Muscle of back (tissue), 11 donors: Measurements from ENCODE around the gene NUP54. TPM values are rescaled to one million over a fixed set of nuclear protein-coding genes. Genes with fewer than 3 reads are reported as not detected.
A peak's percentile ranks its signal among the peaks of the same experiment; 100 is the strongest.

ENCODE experiments used
- DNase-seq, 3 donors: peaks; one replicate each; pipeline versions ENCODE4 v3.0.0 to v3.0.0-alpha.2; 2013
- polyA plus RNA-seq, 10 donors: library from polyadenylated mRNA; unstranded; fragments of 120-200 nt; gene quantifications; one replicate each; pipeline ENCODE4 v1.2.1, GENCODE V29; 2013; ENCODE audit not compliant: insufficient read length in 10 of 10

NUP54 gene
- polyA plus RNA-seq, 10 donors, result 28.7 to 67.6 (median 39.1) TPM

DNA sequence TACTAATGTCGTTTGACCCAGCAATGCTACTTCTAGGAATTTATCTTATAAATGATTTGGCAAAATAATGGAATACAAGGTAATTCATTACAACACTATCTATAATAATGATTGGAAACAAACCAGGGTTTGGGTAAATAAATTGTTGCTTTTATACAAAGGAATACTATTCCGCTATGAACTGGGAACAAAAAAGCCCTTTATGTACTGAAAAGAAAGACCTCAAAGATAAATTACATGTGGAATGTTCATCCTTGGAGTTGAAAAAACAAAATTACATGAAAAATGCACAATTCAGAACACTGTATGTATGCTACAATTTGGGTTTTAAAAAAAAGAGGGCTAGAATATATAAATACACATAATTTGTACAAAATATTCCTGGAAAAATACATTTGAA, 5.2 kb upstream of the NUP54 start:
- DNase-seq, result no peak

DNA sequence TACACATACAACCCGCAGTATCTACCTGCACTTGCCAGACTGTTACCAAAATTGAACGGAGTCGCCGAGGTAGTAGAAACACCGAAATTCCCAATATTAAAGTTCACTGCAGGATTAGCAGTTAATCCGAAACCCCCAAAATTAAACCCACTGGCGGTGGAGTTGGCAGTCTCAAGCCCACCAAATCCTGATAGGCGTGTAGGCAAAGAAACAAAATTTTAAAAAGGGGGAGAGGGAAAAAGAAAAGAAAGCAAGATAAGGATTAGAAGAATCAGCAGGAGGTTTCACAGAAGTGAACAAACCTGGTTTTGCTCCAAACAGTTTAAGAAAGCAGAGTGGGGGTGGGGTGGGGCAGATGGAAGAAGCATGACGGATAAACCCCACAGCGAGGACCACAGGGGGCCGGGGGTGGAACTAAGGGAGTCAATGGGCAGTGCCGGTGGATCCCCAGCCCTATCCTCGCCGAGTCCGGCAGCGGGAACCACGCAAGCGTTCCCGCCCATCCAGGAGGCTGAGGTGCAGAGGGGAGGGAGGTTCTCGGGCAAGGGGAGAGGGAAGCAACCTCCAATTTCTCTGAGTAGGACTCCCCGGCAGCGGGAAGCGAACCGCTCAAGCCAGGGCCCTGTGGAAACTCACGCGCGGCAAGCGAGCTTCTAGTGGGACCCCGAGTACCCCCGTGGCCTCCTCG, 599 bp downstream of the NUP54 start:
- DNase-seq, result peak; percentile 56 to 88 (median 65)

DNA sequence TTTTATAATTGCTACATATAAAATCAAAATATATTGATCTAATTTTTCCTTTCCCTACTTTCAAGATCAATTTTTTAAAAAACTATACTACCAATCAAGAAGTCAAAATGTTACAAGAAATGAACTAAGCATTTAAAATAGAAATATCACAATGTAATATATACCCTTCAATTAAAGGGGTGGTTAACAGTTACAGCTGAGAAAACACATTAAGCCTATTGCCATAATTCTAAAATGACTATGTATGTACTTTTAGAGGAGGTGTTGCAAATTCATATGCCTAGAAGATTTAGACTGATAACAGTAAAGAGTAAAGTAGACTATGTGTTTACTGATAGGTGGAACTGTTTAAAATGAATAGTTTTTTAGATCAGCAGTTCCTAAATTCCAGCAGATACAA, 3.7 kb downstream of the NUP54 start:
- DNase-seq, result no peak

DNA sequence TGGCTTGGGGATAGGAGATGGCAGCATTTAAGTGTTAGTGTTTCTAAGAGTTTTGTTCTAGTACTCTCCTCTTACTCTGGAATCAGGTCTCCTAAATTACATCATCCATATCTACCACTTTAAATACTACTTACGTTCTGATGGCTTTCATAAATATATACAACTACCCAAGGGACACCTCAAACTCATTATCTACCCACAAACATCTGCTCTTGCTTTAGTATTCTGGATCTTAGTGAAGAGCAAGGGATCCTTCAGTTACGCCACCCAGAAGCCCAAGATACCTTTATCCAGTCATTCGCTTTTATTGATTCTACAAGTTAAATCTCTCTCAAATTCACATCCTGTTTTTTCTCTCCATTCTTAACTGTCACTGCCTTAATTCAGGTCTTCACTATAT, 7.0 kb downstream of the NUP54 start:
- DNase-seq, result no peak

DNA sequence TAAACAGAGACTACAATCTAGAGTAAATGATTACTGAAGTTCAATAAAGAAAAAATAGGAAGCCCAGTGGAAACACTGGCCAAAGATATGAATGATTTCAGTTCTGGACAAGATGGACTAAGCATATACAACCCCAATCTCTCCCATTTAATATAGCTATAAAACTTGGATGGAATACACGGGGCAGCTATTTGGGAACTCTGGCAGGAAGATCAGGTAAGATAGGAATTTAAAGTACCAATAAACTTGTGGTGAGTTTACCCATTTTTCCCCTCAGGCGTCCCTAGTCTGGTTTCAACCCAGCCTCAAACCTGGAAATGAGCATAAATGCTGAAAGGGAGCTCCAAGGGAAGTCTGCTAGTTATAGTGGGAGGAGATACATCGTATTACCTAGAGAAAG, 20.4 kb downstream of the NUP54 start:
- DNase-seq, result no peak

DNA sequence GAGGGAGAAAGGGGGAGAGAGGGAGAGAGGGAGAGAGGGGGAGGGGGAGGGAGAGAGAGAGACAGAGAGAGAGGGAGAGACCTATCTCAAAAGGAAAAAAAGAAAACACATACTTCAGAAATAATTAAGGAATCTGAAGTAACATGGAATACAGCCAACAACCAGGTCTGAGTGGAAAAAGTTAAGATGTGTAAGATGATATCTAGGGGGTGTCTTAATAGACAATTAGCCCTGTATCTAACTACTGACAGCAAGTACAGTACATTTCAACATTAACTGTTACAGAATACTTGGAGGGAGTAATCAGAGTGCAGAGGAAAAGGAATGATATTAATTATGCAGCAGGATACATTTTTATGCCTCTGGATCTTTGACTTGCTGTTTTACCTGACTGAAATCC, 22.4 kb downstream of the NUP54 start:
- no peak for DNase-seq

DNA sequence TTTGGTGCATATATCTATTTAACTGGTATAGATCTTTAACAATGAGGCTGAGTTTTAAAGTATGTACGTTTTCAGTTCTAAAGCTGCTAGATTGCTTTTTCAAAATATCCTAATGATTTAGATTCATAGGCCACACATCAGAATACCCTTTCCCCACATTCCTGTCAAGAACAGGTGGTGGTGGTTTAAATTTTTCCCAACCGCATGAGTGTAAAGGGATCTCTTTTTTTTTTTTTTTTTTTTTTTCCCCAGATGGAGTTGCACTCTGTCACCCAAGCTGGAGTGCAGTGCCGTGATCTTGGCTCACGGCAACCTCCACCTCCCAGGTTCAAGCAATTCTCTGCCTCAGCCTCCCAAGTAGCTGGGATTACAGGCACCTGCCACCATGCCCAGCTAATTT, 28.0 kb downstream of the NUP54 start:
- no peak for DNase-seq

DNA sequence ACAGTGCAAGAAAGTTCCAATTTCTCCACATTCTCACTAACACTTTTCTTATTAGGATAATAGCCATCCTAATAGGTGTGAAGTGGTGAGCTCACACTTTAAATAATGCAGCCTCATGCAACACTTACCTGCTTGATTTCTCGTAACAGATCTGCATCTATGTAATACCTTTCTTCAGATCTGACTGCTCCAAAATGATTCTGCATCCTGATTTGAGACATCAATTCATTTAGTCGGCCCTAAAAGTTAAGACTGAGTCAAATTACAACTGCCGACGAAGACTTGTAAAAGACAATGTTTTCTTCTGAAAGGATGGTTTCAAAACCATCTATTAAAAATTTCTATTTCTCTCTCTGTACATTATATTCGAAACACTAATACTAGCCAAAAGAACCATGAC, 30.7 kb downstream of the NUP54 start:
- no peak for DNase-seq

DNA sequence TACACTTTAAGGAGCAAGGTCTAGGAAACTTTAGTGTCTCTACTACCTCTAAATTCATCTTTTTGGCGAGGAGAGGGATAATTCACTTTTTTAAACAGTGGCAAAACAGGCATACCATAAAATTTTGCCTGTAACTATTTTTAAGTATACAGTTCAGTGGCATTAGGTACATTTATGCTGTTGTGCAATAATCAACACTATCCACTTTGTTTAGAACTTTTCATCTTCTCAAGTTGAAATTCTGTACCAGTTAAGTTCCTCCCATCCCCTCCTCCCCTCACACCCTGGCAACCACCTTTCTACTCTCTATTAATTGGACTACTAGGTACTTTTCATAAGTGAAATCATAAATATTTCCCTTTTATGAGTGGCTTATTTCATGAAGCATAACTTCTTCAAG, 31.4 kb downstream of the NUP54 start:
- no peak for DNase-seq

DNA sequence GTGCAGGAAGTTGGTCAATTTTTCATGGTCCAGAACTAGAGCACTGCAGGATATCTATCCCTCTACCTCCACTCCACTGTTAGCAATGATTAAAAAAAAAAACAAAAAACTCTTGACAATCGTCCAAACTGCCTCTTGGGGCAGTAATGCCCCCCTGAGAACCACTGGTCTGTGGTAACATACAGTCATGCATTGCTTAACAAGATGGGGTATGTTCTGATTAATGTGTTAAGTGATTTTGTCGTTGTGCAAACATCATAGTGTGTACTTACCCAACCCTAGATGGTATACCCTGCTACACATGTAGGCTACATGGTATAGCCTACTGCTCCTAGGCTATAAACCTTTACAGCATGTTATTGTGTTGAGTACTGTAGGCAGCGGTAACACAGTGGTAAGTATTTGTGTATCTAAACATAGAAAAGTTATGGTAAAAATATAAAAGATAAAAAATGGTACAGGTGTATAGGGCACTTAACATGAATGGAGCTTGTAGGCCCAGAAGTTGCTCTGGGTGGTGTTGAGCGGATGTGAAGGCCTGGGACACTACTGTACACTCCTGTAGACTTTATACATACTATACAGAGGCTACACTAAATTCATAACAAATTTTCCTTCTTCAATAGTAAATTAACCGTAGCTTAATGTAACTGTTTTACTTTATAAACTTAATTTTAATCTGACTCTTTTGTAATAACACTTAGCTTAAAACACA, 39.6 kb downstream of the NUP54 start:
- no peak for DNase-seq

DNA sequence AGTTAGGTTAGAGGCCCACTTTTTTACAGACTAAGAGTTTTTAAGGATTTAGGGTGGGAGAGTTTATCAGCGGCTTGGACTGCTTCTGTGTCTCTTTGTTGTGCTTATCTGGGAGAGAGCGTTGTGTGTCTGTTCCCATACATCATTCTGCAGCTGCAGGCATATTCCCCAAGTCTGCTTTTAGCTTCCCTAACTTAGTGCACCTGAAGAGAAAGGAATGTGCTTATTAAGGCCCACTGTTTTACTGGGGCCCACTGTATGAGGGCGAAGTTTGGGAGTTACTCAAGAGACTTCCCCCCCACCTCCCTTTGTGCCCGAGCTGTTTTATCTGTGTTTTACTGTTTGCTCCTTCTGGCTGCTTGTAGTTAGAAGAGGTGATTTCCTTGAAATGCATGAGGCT, 41.8 kb downstream of the NUP54 start:
- no peak for DNase-seq

DNA sequence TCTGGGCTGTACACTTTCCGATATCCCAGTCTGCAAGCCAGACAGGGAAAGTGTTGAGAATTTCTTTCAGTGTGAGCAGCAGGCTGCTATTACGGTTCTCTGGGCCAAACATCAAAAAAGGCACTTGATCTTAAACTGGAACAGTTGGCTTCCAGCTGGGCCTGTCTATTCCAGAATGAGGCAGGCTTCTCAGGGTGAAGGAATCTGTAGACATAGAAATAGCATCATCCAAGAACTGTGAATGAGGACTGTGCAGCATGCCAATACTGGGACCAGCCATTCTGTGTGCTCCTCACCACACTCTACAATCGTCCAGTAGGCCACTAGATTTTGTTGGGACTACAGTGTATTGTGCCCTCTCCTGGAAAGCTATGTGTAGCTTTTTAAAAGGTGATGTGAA, 42.5 kb downstream of the NUP54 start:
- DNase-seq, result peak; percentile 17 to 42 (median 32)

DNA sequence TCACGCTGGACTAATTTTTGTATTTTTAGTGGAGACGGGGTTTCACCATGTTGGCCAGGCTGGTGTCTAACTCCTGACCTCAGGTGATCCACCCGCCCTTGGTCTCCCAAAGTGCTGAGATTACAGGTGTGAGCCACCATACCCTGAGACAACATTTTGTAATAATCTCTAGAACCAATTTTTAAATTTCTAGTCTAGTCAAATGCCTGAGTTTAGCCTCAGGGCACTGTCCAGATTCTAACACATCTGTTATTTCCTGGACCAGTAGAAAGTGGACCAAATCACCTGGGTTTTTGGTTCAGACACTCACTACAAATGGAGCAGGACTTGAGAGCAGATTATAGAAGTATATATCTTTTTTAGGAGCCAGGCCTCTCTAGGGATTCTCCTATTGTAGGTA, 52.1 kb downstream of the NUP54 start:
- no peak for DNase-seq

DNA sequence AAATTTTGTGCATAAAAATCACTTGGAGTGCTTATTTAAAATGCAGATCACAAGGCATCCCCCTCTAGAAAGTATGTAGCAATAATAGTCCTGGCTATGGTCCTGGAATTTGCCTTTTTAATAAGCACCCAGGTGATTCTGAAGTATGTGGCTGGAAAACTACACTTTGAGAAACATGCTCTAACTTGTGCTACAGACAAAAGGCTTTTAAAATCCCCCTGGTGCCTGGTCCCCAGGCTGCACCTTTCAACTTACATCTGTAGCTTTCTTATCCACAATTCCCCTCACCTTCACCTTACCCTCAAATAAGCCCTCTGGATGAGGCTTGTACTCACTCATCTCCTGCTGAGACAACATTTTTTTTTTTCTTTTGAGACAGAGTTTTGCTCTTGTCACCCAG, 52.6 kb downstream of the NUP54 start:
- no peak for DNase-seq

DNA sequence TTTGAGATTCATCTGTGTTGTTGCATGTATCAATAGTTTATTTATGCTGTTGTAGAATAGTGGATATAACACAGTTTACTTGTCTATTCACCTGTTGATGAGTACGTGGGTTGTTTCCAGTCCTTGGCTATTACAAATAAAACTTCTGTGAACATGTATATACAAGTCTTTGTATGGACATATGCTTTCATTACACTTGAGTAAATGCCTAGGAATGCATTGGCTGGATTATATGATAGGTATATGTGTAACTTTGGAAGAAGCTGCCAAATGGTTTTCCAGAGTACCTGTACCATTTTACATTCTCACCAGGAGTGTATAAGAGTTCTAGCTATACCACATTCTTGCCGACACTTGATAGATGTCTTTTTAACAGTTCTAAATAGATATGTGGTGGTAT, 57.1 kb downstream of the NUP54 start:
- DNase-seq, result no peak

DNA sequence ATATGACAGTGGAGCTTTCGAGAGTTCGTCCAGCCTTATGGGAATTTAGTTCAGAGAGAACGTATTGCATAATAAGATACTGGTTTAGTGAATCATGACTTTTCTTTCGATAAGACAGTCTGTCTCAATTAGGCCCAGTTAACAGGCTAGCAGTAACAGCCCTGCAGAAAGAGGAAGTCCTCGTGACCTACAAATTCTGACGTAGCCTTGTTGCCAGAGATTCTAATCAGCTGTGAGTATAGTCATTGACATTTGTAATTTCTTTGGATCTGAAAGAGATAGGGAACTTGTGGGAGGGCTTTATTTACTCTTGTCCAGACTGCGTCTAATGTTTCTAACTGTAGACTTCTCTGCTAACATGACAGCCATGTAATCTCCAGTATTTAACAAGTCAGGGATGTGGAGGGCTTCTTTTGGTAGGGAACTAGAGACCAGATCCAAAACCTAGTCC, 57.9 kb downstream of the NUP54 start:
- DNase-seq, result peak in 1 of 3 donors; percentile 25

DNA sequence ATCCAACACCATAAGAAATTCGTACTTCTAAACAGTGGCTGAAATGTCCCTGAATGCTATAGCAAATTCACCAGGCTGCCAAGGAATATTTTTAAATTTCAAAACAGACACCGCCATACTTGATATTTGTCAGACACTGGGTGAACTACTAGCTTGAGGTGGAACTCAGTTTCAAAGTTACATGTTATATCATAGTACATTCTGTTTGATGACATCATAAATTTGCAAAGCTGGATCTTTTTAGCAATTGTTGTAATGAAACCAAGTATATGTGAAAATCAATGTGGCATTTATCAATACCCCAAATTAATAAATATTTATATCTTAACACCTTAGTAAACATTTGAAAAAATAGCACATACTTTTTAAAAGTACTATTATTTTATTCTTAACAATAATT, 59.5 kb downstream of the NUP54 start:
- no peak for DNase-seq

DNA sequence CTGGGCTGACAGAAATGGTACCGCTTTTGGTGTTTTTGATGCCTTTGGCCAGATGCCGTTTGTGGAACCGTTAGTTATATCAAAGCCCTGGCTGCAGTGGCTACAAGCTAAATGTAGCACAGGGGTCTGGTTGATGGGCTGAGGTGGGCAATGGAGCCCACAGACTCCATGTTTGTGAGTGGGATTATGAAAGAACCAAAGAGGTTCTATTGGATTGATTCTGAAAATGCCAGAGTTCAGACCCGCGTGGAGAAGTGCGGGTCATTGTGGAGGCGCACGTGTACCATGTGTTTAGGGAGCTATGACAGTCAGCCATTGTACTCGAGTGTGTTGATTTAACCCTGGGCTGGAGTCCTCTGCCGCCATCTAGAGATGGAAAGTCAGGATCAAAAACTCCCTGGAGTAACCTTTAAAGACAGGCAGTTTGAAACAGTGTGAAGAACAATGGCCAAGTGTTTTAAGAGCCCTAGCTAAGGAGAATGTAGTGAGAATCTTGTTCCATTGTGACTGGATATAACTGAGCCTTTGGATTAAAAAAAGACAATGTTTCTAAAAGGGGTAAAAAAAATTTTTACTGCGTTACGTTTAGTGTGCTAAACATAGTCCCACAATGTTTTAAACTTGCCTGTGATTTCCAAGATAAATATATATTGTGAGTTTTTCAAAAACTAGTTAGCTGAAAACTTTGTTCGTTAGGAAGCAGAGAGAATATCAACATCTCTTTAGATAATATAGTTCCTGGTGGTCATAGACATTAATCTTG, 61.0 kb downstream of the NUP54 start:
- peak in 2 of 3 donors; percentile 30 to 47 for DNase-seq

DNA sequence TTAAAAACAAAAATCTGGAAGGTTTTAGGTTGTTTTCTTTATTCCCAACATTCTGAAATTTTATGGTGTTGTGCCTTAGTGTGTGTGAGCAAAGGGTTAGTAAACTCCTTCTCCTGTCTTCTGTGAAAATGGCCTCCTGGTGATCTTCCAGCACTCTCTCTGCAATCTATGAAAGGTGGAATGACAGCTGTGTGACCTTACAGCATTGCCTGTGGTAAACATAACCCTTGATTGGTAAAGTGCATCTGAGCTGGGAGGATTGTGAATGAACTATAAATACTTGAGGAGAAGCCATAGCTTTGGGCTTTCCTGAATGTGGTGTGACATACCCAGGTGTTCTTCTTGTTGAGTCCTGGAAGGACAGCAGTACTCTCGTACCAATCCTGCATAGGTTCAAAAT, 63.7 kb downstream of the NUP54 start:
- DNase-seq, result no peak

DNA sequence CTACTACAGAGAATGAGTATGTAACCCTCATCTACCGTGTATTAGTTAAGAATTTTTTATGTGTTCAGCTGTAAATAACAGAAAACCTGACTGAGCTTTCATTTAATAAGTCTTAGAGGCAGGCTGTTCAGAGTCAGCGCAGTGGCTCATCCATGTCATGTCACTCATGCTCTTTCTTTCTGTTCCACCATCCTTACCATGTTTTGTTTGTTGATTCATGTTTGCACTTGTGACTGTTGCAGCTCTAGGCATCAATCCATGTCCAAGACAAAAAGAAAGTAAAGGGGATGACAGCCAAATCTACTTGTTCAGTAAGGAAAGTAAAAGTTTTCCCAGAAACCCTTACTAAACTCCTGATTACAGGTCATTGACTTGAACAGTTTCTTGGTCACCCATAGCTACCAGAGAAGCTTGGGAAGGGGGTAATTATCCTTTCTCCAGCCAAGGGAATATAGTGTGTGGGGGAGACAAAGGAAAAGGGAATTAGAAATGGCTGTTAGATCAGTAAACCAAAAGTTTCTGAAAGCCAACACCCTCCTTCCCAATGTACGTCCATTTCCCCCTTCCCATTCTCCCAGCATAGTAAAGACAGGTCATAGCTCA, 64.7 kb downstream of the NUP54 start:
- DNase-seq, result no peak

DNA sequence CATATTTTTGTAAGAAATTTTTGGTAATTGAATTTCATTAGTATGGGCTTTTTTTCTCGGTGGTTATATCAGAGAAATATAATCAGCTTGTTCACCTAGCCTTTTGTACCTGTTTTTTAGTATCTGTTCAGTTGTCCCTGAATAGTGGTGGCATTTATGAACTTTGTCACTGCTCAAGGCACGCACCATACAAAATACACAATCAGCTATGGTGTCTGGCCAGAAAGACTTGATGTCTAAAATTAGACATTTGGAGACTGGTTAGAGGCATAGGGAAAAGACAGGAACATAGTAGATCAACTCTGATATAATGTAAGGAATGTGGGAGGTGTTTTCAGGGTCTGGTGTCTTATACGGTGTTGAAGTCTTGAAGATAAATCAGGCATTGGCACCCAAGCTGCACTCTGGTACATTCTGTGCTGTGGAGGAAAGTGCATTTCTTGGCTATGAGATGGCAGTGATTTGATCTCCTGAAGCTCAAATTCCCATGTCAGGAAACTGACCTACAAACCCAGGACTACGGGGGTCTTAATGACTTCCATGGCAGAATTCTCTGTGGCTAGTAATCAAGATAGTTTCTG, 70.1 kb downstream of the NUP54 start:
- DNase-seq, result no peak

DNA sequence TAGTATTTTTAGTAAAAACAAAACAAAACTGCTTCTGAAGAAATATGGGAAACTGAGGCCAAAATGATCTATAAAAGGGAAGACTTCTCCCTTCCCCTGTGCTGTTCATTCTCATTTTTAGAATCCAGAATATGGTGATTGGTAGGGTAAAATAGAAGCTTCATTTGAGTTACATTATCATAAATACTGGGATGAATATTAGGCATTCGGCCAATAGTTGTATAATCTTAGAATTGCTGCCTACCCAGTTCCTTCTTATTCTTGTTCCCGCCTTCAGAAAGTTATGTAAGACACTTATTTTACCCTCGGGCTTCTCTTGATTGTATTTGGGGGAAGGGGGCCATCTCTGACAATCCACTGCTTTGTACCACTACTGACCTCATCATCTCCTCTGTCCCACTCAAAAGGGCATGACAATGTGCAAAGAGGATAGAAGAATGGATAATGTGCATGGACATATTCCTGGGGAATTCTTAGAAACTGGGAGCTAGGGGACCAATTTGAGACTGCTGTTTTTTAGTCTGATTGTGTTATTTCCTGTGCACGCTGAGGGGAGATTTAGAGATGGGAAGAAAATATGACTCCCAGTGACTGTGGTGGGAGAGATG, 73.1 kb downstream of the NUP54 start:
- DNase-seq, result no peak
